Lower leg skin (tissue), 4 donors: Measurements from ENCODE around the gene C19orf33. TPM values are rescaled to one million over a fixed set of nuclear protein-coding genes. Genes with fewer than 3 reads are reported as not detected.

ENCODE experiments used
- DNase-seq, 2 donors: peaks; one replicate each; pipeline ENCODE4 v3.0.0-alpha.2; 2019; ENCODE audit warnings: low spot score in 2 of 2
- H3K4me3 ChIP-seq: fragments of 200-600 bp; sonication (generic); 2 replicates; pipeline ENCODE4 v1.5.1; 2017; ENCODE audit warnings: mild to moderate bottlenecking, low read depth; ENCODE audit not compliant: poor library complexity, severe bottlenecking
- POLR2A ChIP-seq, 2 donors: fragments of 450-650 bp; IDR thresholded peaks; one replicate each; pipeline ENCODE4 v1.6.1; 2016 to 2017; ENCODE audit warnings: antibody characterized with exemption in 2 of 2, mild to moderate bottlenecking in 1 of 2, moderate library complexity in 1 of 2
- WGBS, 2 donors: methylation state at CpG; one replicate each; pipeline ENCODE4 v1.1.5; 2018; 5-methylcytosine and 5-hydroxymethylcytosine counted together
- intact Hi-C: fragments of 100-400 bp; cut with DNase I; formaldehyde crosslinking; loops from one replicate; pipeline ENCODE4 v1.15.0; 2023; ENCODE audit warnings: low total_unique reads
- total RNA-seq, 4 donors: library from RNA; depleted of rRNA; stranded (reverse); fragments of >200 nt; gene quantifications; one replicate each; pipeline ENCODE4 v1.1.0, GENCODE V29; 2016
- TF ChIP-seq, protein P1 (sequence below), 3 donors: fragments of 450-650 bp; IDR thresholded peaks; one replicate each; pipeline ENCODE4 v1.5.1; 2016; ENCODE audit warnings: antibody characterized with exemption in 3 of 3, mild to moderate bottlenecking in 3 of 3, moderate library complexity in 2 of 3

C19orf33 gene
- total RNA-seq, 4 donors from 2014 or later: 373 to 601 (median 426) TPM

DNA sequence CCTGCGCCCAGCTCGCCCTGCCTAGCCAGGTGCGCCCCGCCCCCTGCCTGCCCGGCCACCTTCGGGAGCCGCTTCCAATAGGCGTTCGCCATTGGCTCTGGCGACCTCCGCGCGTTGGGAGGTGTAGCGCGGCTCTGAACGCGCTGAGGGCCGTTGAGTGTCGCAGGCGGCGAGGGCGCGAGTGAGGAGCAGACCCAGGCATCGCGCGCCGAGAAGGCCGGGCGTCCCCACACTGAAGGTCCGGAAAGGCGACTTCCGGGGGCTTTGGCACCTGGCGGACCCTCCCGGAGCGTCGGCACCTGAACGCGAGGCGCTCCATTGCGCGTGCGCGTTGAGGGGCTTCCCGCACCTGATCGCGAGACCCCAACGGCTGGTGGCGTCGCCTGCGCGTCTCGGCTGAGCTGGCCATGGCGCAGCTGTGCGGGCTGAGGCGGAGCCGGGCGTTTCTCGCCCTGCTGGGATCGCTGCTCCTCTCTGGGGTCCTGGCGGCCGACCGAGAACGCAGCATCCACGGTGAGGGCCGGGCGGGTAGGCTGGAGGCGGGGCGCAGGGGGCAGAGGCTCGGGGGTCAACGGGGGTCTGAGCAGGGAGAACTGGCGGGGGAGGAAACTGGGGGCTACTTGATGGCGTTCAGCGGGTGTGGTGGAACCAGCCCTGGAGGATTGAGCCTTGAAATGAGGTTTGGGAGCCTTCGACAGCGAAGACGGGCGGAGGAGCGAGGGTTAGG is 39.4 kb upstream of the C19orf33 start, which contains the start of gene SPINT2:
SPINT2 (plus strand) TSS at position 88 of the 727 bp plus-strand sequence; CDS start at position 408, 320 bp downstream.
- intact Hi-C loops: no loop called here
- peak within 1 kb of the TSS; percentile 49 for H3K4me3 ChIP-seq
- TF ChIP-seq, protein P1, sequence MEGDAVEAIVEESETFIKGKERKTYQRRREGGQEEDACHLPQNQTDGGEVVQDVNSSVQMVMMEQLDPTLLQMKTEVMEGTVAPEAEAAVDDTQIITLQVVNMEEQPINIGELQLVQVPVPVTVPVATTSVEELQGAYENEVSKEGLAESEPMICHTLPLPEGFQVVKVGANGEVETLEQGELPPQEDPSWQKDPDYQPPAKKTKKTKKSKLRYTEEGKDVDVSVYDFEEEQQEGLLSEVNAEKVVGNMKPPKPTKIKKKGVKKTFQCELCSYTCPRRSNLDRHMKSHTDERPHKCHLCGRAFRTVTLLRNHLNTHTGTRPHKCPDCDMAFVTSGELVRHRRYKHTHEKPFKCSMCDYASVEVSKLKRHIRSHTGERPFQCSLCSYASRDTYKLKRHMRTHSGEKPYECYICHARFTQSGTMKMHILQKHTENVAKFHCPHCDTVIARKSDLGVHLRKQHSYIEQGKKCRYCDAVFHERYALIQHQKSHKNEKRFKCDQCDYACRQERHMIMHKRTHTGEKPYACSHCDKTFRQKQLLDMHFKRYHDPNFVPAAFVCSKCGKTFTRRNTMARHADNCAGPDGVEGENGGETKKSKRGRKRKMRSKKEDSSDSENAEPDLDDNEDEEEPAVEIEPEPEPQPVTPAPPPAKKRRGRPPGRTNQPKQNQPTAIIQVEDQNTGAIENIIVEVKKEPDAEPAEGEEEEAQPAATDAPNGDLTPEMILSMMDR (IDR thresholded peaks at IDR 0.05): no peak
- no peak for TF ChIP-seq POLR2A (IDR thresholded peaks at IDR 0.05)
- 4 to 31% methylated on average over 11 to 46 of the region's 78 CpGs for WGBS, 2 donors
- DNase-seq: peak in 1 of 2 donors; percentile 95

GRCh38 chr19:38265213-38265861 is 38.7 kb upstream of the C19orf33 start:
- 34 to 38% methylated on average over 14 of the region's 14 CpGs for WGBS, 2 donors
- intact Hi-C loops: no loop called here
- TF ChIP-seq POLR2A (IDR thresholded peaks at IDR 0.05): no peak
- TF ChIP-seq, protein P1 (IDR thresholded peaks at IDR 0.05): no peak
- no peak for DNase-seq
- H3K4me3 ChIP-seq: peak overlapping the region; percentile 49

- TF ChIP-seq, protein P1 (IDR thresholded peaks at IDR 0.05): no peak
- no peak for TF ChIP-seq POLR2A (IDR thresholded peaks at IDR 0.05)
- WGBS, 2 donors: 43 to 56% methylated on average over 12 of the region's 12 CpGs
- DNase-seq: no peak
- intact Hi-C loops: no loop called here
- no peak overlapping the region for H3K4me3 ChIP-seq
Measured at GRCh38 chr19:38265921-38266429, 38.1 kb upstream of the C19orf33 start.

GRCh38 chr19:38266981-38267597 is 37.0 kb upstream of the C19orf33 start:
- intact Hi-C loops: no loop called here
- no peak for DNase-seq
- no peak overlapping the region for H3K4me3 ChIP-seq
- TF ChIP-seq, protein P1 (IDR thresholded peaks at IDR 0.05): no peak
- TF ChIP-seq POLR2A (IDR thresholded peaks at IDR 0.05): no peak
- WGBS, 2 donors: 37 to 54% methylated on average over 12 of the region's 12 CpGs

DNA sequence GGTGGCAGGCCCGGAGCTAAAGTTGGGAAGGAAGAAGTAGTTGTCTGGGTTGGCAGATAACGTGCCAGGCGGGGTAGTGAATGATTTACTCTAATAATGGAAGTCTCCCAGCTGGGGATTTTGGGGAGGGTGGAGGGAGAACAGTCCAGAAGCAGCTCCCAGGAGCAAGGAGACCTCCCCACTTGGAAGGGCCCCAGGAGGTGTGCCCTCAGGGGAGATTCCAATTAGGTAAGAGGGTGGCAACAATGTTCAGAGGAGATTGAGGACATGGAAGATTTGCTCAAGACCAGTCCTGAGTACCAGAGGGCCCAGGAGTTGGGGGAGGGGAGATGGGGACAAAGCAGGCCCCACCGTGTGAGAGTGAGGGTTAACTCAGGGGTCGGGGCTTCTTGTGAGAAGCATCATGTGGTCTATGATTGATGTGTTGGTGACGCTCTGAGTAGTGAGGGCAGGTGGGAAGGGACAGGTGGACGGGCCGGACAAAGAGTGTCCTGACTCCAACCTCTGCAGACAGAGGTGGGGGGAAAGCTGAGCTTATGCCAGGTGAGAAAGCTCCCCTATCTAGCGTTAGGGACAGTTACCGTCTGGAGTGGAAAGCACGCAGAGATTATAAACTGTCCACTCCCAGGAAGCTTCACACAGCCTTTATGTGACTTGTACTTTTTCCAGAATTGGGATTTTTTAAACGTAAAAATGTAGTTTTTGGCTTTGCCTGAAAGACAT is 36.1 kb upstream of the C19orf33 start:
- TF ChIP-seq, protein P1 (IDR thresholded peaks at IDR 0.05): no peak
- no peak for TF ChIP-seq POLR2A (IDR thresholded peaks at IDR 0.05)
- no peak for DNase-seq
- intact Hi-C loops: no loop called here
- H3K4me3 ChIP-seq: no peak overlapping the region
- WGBS, 2 donors: 45 to 46% methylated on average over 12 of the region's 12 CpGs
